Measurements from ENCODE around the gene GRPEL2. TPM values are rescaled to one million over a fixed set of nuclear protein-coding genes. Genes with fewer than 3 reads are reported as not detected.

GRPEL2 gene
- total and polyA plus RNA-seq, 4 experiments from 2014 or later = 6.9 to 41.9 (median 23.2) TPM

DNA sequence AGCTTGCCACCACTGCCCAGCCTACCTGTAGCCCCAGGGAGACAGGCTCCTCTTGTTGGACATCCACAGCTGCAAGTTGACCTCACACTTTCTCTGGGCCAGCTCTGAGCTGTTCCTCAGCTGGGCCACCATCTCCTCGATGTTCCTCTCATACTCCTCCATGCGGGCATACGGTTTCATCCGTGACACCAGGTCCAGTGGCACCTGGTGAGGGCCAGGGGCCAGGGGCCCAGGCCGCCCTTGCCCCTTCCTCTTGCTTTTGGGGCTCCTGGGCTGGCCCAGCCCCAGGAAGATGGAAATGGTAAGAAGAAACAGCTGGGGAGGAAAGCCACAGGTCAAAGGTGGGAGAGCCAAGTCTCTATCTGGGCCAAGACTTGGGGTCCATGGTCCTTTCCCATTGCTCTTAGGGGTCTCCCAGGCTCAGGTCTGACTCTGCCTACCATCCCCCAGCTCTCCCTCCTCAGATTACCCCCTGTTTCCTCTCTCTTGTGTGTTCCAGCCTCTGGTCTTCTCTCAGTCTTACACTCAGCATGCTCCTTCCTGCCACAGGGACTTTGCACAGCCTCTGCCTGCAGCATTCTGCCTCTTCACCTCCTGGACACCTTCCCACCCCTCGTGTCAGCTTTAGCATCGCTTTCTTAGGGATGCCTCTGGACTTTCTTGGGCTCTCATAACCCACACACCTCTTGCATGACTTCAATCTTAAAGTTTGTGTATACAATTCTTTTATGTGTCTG is 31.6 kb downstream of the GRPEL2 start:
- no peaks in the 10 kb centered on the region for H3K4me1 ChIP-seq (ENCODE audit: insufficient read depth, low read length)
- H3K36me3 ChIP-seq (ENCODE audit: insufficient read depth, low read length) = no peaks in the 10 kb centered on the region
- Mint-ChIP-seq H3K27ac (peak overlapping the region in 1 of 7 donors; percentile 49), H3K4me3 (no peak overlapping the region), H3K36me3 (peaks cover 0 to 4% of the 10 kb centered on the region in 2 donors), H3K4me1 (peaks cover 0 to 2% (median under 1%) of the 10 kb centered on the region in 4 donors), H3K9me3 (no peaks in the 10 kb centered on the region), H3K27me3 (peaks cover 1 to 3% of the 10 kb centered on the region in 2 donors)
- ChIA-PET CTCF (ENCODE audit: partially characterized antibody) (interaction anchor here (0.8 to 12.5 kb wide), 7 partner anchors 8 to 184 kb away, joined by 3 to 337 read pairs (median 5); partner anchors contain the start of genes GRPEL2 and PCYOX1L), POLR2A (ENCODE audit: partially characterized antibody) (no interaction called here)
- no peak overlapping the region for H3K4me3 ChIP-seq (ENCODE audit: low read length in 2 of 2)
- intact Hi-C loops (cut with micrococcal nuclease) = no loop called here
- no peaks in the 10 kb centered on the region for H3K9me3 ChIP-seq (ENCODE audit: control insufficient read depth in 1 of 2, low read length in 2 of 2)
- DNase-seq = no peak
- no peak overlapping the region for H3K27ac ChIP-seq (ENCODE audit: low read depth, low read length)
- no peaks in the 10 kb centered on the region for H3K27me3 ChIP-seq (ENCODE audit: insufficient read depth, low read length)

DNA sequence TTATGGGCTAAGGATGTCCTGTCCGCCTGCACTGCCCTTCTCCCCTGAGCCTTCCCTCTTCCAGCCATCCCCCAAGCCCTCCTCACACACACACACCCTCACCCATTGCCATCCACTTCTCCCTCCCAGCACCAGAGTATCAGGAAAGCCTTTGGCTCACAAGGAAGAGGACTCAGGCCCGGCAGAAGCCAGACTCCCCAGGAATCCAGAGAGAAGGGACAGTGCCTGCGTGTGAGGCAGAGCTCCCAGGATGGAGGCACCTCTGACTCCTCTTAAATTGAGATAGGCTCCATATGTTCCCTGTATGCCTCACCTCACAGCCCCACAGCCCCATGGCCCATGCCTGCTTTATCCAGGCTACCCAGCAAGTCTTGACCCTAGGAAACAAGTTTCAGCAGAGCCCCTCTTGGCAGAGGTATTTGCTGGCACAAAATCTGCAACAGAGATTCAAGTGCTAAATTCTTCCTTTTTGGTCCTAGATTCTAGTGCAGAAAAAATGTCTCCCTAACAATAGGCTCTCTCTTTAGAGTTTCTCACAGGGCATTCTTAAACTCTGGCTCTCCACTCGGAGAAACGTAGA is 33.0 kb downstream of the GRPEL2 start:
- H3K4me3 Mint-ChIP-seq = no peak overlapping the region
- no peak for DNase-seq
- no peaks in the 10 kb centered on the region for H3K9me3 Mint-ChIP-seq
- H3K4me1 Mint-ChIP-seq = peaks cover 0 to 4% (median 1%) of the 10 kb centered on the region in 4 donors
- intact Hi-C loops (cut with micrococcal nuclease) = no loop called here
- H3K27me3 Mint-ChIP-seq = peaks cover 3 to 4% of the 10 kb centered on the region in 2 donors
- ChIA-PET CTCF (ENCODE audit: partially characterized antibody) (interaction anchor here (1.1 to 6.9 kb wide), 4 partner anchors 10 to 190 kb away, joined by 4 to 84 read pairs (median 5); no protein-coding TSS in a partner anchor), POLR2A (ENCODE audit: partially characterized antibody) (no interaction called here)
- H3K36me3 ChIP-seq (ENCODE audit: insufficient read depth, low read length) = no peaks in the 10 kb centered on the region
- peak overlapping the region in 1 of 7 donors; percentile 40 for H3K27ac Mint-ChIP-seq
- H3K27ac ChIP-seq (ENCODE audit: low read depth, low read length) = no peak overlapping the region
- H3K27me3 ChIP-seq (ENCODE audit: insufficient read depth, low read length) = no peaks in the 10 kb centered on the region
- peaks cover 0 to 4% of the 10 kb centered on the region in 2 donors for H3K36me3 Mint-ChIP-seq
- H3K4me3 ChIP-seq (ENCODE audit: low read length in 2 of 2) = no peak overlapping the region
- no peaks in the 10 kb centered on the region for H3K9me3 ChIP-seq (ENCODE audit: control insufficient read depth in 1 of 2, low read length in 2 of 2)
- H3K4me1 ChIP-seq (ENCODE audit: insufficient read depth, low read length) = no peaks in the 10 kb centered on the region

- H3K4me3 ChIP-seq (ENCODE audit: low read length in 2 of 2) = no peak within 1 kb of the TSS
- ChIA-PET POLR2A (ENCODE audit: partially characterized antibody) (no interaction called here), CTCF (ENCODE audit: partially characterized antibody) (interaction anchor here (0.7 to 6.9 kb wide), 11 partner anchors 8 to 189 kb away, joined by 3 to 84 read pairs (median 5); partner anchors contain the start of gene GRPEL2)
- H3K4me3 Mint-ChIP-seq = no peak within 1 kb of the TSS
- peaks cover 0 to 4% (median 1%) of the 10 kb centered on the region in 4 donors for H3K4me1 Mint-ChIP-seq
- no peaks in the 10 kb centered on the region for H3K9me3 ChIP-seq (ENCODE audit: control insufficient read depth in 1 of 2, low read length in 2 of 2)
- peaks cover 3 to 4% of the 10 kb centered on the region in 2 donors for H3K27me3 Mint-ChIP-seq
- no peaks in the 10 kb centered on the region for H3K9me3 Mint-ChIP-seq
- no peaks in the 10 kb centered on the region for H3K4me1 ChIP-seq (ENCODE audit: insufficient read depth, low read length)
- peaks cover 0 to 4% of the 10 kb centered on the region in 2 donors for H3K36me3 Mint-ChIP-seq
- H3K27ac Mint-ChIP-seq = peak within 1 kb of the TSS in 1 of 7 donors; percentile 40
- no peak for DNase-seq
- H3K36me3 ChIP-seq (ENCODE audit: insufficient read depth, low read length) = no peaks in the 10 kb centered on the region
- H3K27ac ChIP-seq (ENCODE audit: low read depth, low read length) = no peak within 1 kb of the TSS
- intact Hi-C loops (cut with micrococcal nuclease) = no loop called here
- H3K27me3 ChIP-seq (ENCODE audit: insufficient read depth, low read length) = no peaks in the 10 kb centered on the region
These were observed 34.0 kb downstream of the GRPEL2 start, which contains the start of gene IL17B for GRCh38 chr5:149379177-149379761. IL17B (minus strand) TSS chr5:149379292; CDS start chr5:149379225, 67 bp downstream.

GRCh38 chr5:149379818-149380374 is 34.6 kb downstream of the GRPEL2 start:
- H3K4me3 ChIP-seq (ENCODE audit: low read length in 2 of 2) = no peak overlapping the region
- ChIA-PET CTCF (ENCODE audit: partially characterized antibody) (interaction anchor here (0.6 to 6.9 kb wide), 14 partner anchors 8 to 196 kb away, joined by 3 to 84 read pairs (median 4); partner anchors contain the start of gene GRPEL2), POLR2A (ENCODE audit: partially characterized antibody) (interaction anchor here (0.7 kb wide), 1 partner anchor 13 kb away, joined by 3 read pairs; no protein-coding TSS in a partner anchor)
- H3K4me3 Mint-ChIP-seq = no peak overlapping the region
- no peaks in the 10 kb centered on the region for H3K36me3 ChIP-seq (ENCODE audit: insufficient read depth, low read length)
- H3K4me1 Mint-ChIP-seq = peaks cover 0 to 4% (median 1%) of the 10 kb centered on the region in 4 donors
- no peak for DNase-seq
- no peak overlapping the region for H3K27ac Mint-ChIP-seq
- H3K4me1 ChIP-seq (ENCODE audit: insufficient read depth, low read length) = no peaks in the 10 kb centered on the region
- intact Hi-C loops (cut with micrococcal nuclease) = no loop called here
- H3K27me3 Mint-ChIP-seq = peaks cover 3 to 4% of the 10 kb centered on the region in 2 donors
- H3K27me3 ChIP-seq (ENCODE audit: insufficient read depth, low read length) = no peaks in the 10 kb centered on the region
- no peaks in the 10 kb centered on the region for H3K9me3 ChIP-seq (ENCODE audit: control insufficient read depth in 1 of 2, low read length in 2 of 2)
- H3K36me3 Mint-ChIP-seq = peaks cover 0 to 4% of the 10 kb centered on the region in 2 donors
- no peaks in the 10 kb centered on the region for H3K9me3 Mint-ChIP-seq
- H3K27ac ChIP-seq (ENCODE audit: low read depth, low read length) = no peak overlapping the region

GRCh38 chr5:149380466-149381121 is 35.3 kb downstream of the GRPEL2 start:
- no peak overlapping the region for H3K27ac ChIP-seq (ENCODE audit: low read depth, low read length)
- H3K27me3 Mint-ChIP-seq = peaks cover 3 to 4% of the 10 kb centered on the region in 2 donors
- ChIA-PET POLR2A (ENCODE audit: partially characterized antibody) (interaction anchor here (0.7 kb wide), 1 partner anchor 14 kb away, joined by 3 read pairs; no protein-coding TSS in a partner anchor), CTCF (ENCODE audit: partially characterized antibody) (interaction anchor here (0.8 to 6.9 kb wide), 20 partner anchors 8 to 188 kb away, joined by 3 to 84 read pairs (median 7); partner anchors contain the start of genes CSNK1A1 and GRPEL2)
- H3K4me3 Mint-ChIP-seq = no peak overlapping the region
- intact Hi-C loops (cut with micrococcal nuclease) = no loop called here
- H3K36me3 ChIP-seq (ENCODE audit: insufficient read depth, low read length) = no peaks in the 10 kb centered on the region
- no peaks in the 10 kb centered on the region for H3K4me1 ChIP-seq (ENCODE audit: insufficient read depth, low read length)
- no peak overlapping the region for H3K27ac Mint-ChIP-seq
- peaks cover 0 to 4% (median 1%) of the 10 kb centered on the region in 4 donors for H3K4me1 Mint-ChIP-seq
- DNase-seq = no peak
- H3K36me3 Mint-ChIP-seq = peaks cover 0 to 4% of the 10 kb centered on the region in 2 donors
- no peak overlapping the region for H3K4me3 ChIP-seq (ENCODE audit: low read length in 2 of 2)
- no peaks in the 10 kb centered on the region for H3K9me3 ChIP-seq (ENCODE audit: control insufficient read depth in 1 of 2, low read length in 2 of 2)
- H3K27me3 ChIP-seq (ENCODE audit: insufficient read depth, low read length) = no peaks in the 10 kb centered on the region
- no peaks in the 10 kb centered on the region for H3K9me3 Mint-ChIP-seq

- no peaks in the 10 kb centered on the region for H3K36me3 ChIP-seq (ENCODE audit: insufficient read depth, low read length)
- peaks cover 0 to 4% of the 10 kb centered on the region in 2 donors for H3K36me3 Mint-ChIP-seq
- peaks cover 3 to 4% of the 10 kb centered on the region in 2 donors for H3K27me3 Mint-ChIP-seq
- intact Hi-C loops (cut with micrococcal nuclease) = no loop called here
- H3K27ac ChIP-seq (ENCODE audit: low read depth, low read length) = no peak overlapping the region
- H3K27ac Mint-ChIP-seq = peak overlapping the region in 2 of 7 donors; percentile 53 to 68
- H3K4me1 ChIP-seq (ENCODE audit: insufficient read depth, low read length) = no peaks in the 10 kb centered on the region
- peaks cover 0 to 4% (median 1%) of the 10 kb centered on the region in 4 donors for H3K4me1 Mint-ChIP-seq
- no peaks in the 10 kb centered on the region for H3K27me3 ChIP-seq (ENCODE audit: insufficient read depth, low read length)
- POLR2A ChIA-PET (ENCODE audit: partially characterized antibody) = no interaction called here
- CTCF ChIA-PET (ENCODE audit: partially characterized antibody) = interaction anchor here (0.7 to 6.9 kb wide), 25 partner anchors 9 to 199 kb away, joined by 3 to 84 read pairs (median 5); partner anchors contain the start of gene CSNK1A1
- H3K4me3 ChIP-seq (ENCODE audit: low read length in 2 of 2) = no peak overlapping the region
- no peaks in the 10 kb centered on the region for H3K9me3 ChIP-seq (ENCODE audit: control insufficient read depth in 1 of 2, low read length in 2 of 2)
- no peak overlapping the region for H3K4me3 Mint-ChIP-seq
- H3K9me3 Mint-ChIP-seq = no peaks in the 10 kb centered on the region
- no peak for DNase-seq
These were observed 36.1 kb downstream of the GRPEL2 start for GRCh38 chr5:149381261-149381985.
